H9 (cell line): Measurements from ENCODE around the gene RRBP1. TPM values are rescaled to one million over a fixed set of nuclear protein-coding genes. Genes with fewer than 3 reads are reported as not detected.

Experiments used
- DNase-seq: peaks from one replicate; pipeline ENCODE4 v3.0.0-alpha.2; 2017
- H2AFZ ChIP-seq: one replicate; pipeline ENCODE4 v1.6.1; 2013; ENCODE audit warnings: mild to moderate bottlenecking, low read length, control low read depth, moderate library complexity
- H2AK5ac ChIP-seq: 2 replicates; pipeline ENCODE4 v1.6.1; 2013; ENCODE audit warnings: low read length, control low read depth, mixed read lengths; ENCODE audit not compliant: insufficient read length
- H2BK120ac ChIP-seq: one replicate; pipeline ENCODE4 v1.6.1; 2013; ENCODE audit warnings: low read depth, mild to moderate bottlenecking, low read length, control low read depth, inconsistent platforms; ENCODE audit not compliant: poor library complexity, severe bottlenecking
- H2BK12ac ChIP-seq: 2 replicates; pipeline ENCODE4 v1.6.1; 2013; ENCODE audit warnings: low read length, control low read depth, mixed read lengths, low read depth; ENCODE audit not compliant: insufficient read length
- H2BK15ac ChIP-seq: 2 replicates; pipeline ENCODE4 v1.6.1; 2013; ENCODE audit warnings: low read depth, low read length, control low read depth
- H2BK20ac ChIP-seq: one replicate; pipeline ENCODE4 v1.6.1; 2013; ENCODE audit warnings: low read depth, mild to moderate bottlenecking, low read length, control low read depth, inconsistent platforms; ENCODE audit not compliant: poor library complexity, severe bottlenecking
- H2BK5ac ChIP-seq: 2 replicates; pipeline ENCODE4 v1.6.1; 2013; ENCODE audit warnings: low read length, control low read depth, mixed read lengths; ENCODE audit not compliant: insufficient read length
- H3K14ac ChIP-seq: 2 replicates; pipeline ENCODE4 v1.6.1; 2013; ENCODE audit warnings: low read length, control low read depth; ENCODE audit not compliant: insufficient read depth
- H3K18ac ChIP-seq: 2 replicates; pipeline ENCODE4 v1.6.1; 2013; ENCODE audit warnings: low read depth, mild to moderate bottlenecking, mixed read lengths, low read length, control low read depth; ENCODE audit not compliant: insufficient read length
- H3K23ac ChIP-seq: 2 replicates; pipeline ENCODE4 v1.6.1; 2013; ENCODE audit warnings: low read length, control low read depth, mixed read lengths, low read depth; ENCODE audit not compliant: insufficient read length
- H3K23me2 ChIP-seq: 2 replicates; pipeline ENCODE4 v1.6.1; 2013; ENCODE audit warnings: low read depth, mild to moderate bottlenecking, mixed read lengths, low read length, control low read depth; ENCODE audit not compliant: insufficient read length, poor library complexity, severe bottlenecking
- H3K27ac ChIP-seq: 2 replicates; pipeline ENCODE4 v1.5.1; 2013; ENCODE audit warnings: low read length, control low read depth, mixed read lengths, low read depth; ENCODE audit not compliant: insufficient read length
- H3K27me3 ChIP-seq: 2 replicates; pipeline ENCODE4 v1.6.1; 2013; ENCODE audit warnings: low read length, control low read depth, inconsistent platforms; ENCODE audit not compliant: insufficient read depth
- H3K4ac ChIP-seq: 2 replicates; pipeline ENCODE4 v1.6.1; 2013; ENCODE audit warnings: low read depth, mild to moderate bottlenecking, control low read depth, inconsistent platforms, low read length, moderate library complexity
- H3K4me1 ChIP-seq: 2 replicates; pipeline ENCODE4 v1.6.1; 2013; ENCODE audit warnings: low read length, control low read depth, inconsistent platforms; ENCODE audit not compliant: insufficient read depth
- H3K4me2 ChIP-seq: 2 replicates; pipeline ENCODE4 v1.6.1; 2013; ENCODE audit warnings: low read length, control low read depth, mixed read lengths; ENCODE audit not compliant: insufficient read length, insufficient read depth
- H3K56ac ChIP-seq: 2 replicates; pipeline ENCODE4 v1.6.1; 2013; ENCODE audit warnings: low read depth, mild to moderate bottlenecking, mixed read lengths, low read length, control low read depth; ENCODE audit not compliant: insufficient read length
- H3K79me1 ChIP-seq: 2 replicates; pipeline ENCODE4 v1.6.1; 2013; ENCODE audit warnings: low read depth, mild to moderate bottlenecking, moderate library complexity, low read length, control low read depth, inconsistent platforms; ENCODE audit not compliant: insufficient read depth, poor library complexity, severe bottlenecking
- H3K79me2 ChIP-seq: 2 replicates; pipeline ENCODE4 v1.6.1; 2013; ENCODE audit warnings: low read length, control low read depth, inconsistent platforms; ENCODE audit not compliant: insufficient read depth
- H3K9ac ChIP-seq: 2 replicates; pipeline ENCODE4 v1.6.1; 2013; ENCODE audit warnings: low read length, control low read depth, mixed read lengths; ENCODE audit not compliant: insufficient read length; ENCODE audit errors: extremely low read depth
- H3K9me3 ChIP-seq: one replicate; pipeline ENCODE4 v1.6.1; 2013; ENCODE audit warnings: low read depth, low read length, inconsistent platforms; ENCODE audit not compliant: control insufficient read depth
- H3T11ph ChIP-seq: one replicate; pipeline ENCODE4 v1.6.1; 2013; ENCODE audit warnings: mild to moderate bottlenecking, low read length, control low read depth, inconsistent platforms
- H4K20me1 ChIP-seq: one replicate; pipeline ENCODE4 v1.6.1; 2013; ENCODE audit not compliant: control insufficient read depth, insufficient read length, insufficient read depth
- H4K5ac ChIP-seq: 2 replicates; pipeline ENCODE4 v1.6.1; 2013; ENCODE audit warnings: low read depth, mild to moderate bottlenecking, mixed read lengths, low read length, control low read depth; ENCODE audit not compliant: insufficient read length
- H4K8ac ChIP-seq: replicated peaks from 2 replicates; pipeline ENCODE4 v1.6.1; 2013; ENCODE audit warnings: low read length, control low read depth, mixed read lengths, low read depth; ENCODE audit not compliant: insufficient read length
- H4K91ac ChIP-seq: 2 replicates; pipeline ENCODE4 v1.6.1; 2013; ENCODE audit warnings: low read depth, mild to moderate bottlenecking, moderate library complexity, mixed read lengths, low read length, control low read depth; ENCODE audit not compliant: insufficient read length
- H3K27ac Mint-ChIP-seq, 3 experiments: 2 replicates in 2 of 3; 3 replicates in 1 of 3; pipeline ENCODE4 v1.8.0; 2020 to 2021; ENCODE audit warnings: mixed read lengths in 3 of 3, mild to moderate bottlenecking in 1 of 3, moderate library complexity in 1 of 3
- H3K27me3 Mint-ChIP-seq: 2 replicates; pipeline ENCODE4 v1.8.0; 2021; ENCODE audit warnings: low read depth, mild to moderate bottlenecking, moderate library complexity, mixed read lengths
- H3K36me3 Mint-ChIP-seq, 3 experiments: 2 replicates in 2 of 3; 3 replicates in 1 of 3; pipeline ENCODE4 v1.8.0; 2020 to 2021; ENCODE audit warnings: low read depth in 3 of 3, mixed read lengths in 3 of 3; ENCODE audit not compliant: insufficient read depth in 1 of 3
- H3K4me1 Mint-ChIP-seq, 2 experiments: 2 replicates each; pipeline ENCODE4 v1.8.0; 2020; ENCODE audit warnings: mixed read lengths in 2 of 2
- H3K4me3 Mint-ChIP-seq, 2 experiments: 2 replicates in 1 of 2; 3 replicates in 1 of 2; pipeline ENCODE4 v1.8.0; 2020 to 2021; ENCODE audit warnings: mild to moderate bottlenecking in 2 of 2, mixed read lengths in 2 of 2, moderate library complexity in 1 of 2
- H3K9me3 Mint-ChIP-seq, 2 experiments: 2 replicates in 1 of 2; 3 replicates in 1 of 2; pipeline ENCODE4 v1.8.0; 2020; ENCODE audit warnings: mild to moderate bottlenecking in 2 of 2, mixed read lengths in 2 of 2, moderate library complexity in 1 of 2
- WGBS: extraction: QIAGEN DNeasy Blood & Tissue Kit; methylation state at CpG from one replicate; pipeline ENCODE4 v1.1.7; 2013; ENCODE audit warnings: missing lambda C conversion rate, low lambda C conversion rate, mixed read lengths; ENCODE audit not compliant: insufficient read length; ENCODE audit errors: extremely low coverage; 5-methylcytosine and 5-hydroxymethylcytosine counted together
- total RNA-seq: library from RNA; stranded (reverse); gene quantifications from 2 replicates; pipeline ENCODE4 v1.2.1, GENCODE V29; 2021
- TF ChIP-seq, protein P1 (sequence below): fragments of 200-600 bp; sonication (generic); conservative IDR thresholded peaks from 3 replicates; pipeline ENCODE4 v1.8.0; 2021; ENCODE audit warnings: antibody characterized with exemption, mild to moderate bottlenecking

Gene RRBP1
- total RNA-seq, 1 experiment from 2014 or later: 97.8 TPM

- H3K36me3 Mint-ChIP-seq: peaks cover 0 to 6% (median 4%) of the 10 kb centered on the region in 3 experiments; a peak in 5 of 7 replicates
- Histone ChIP-seq H2BK5ac (no peak overlapping the region), H4K91ac (no peak overlapping the region), H3K9me3 (no peaks in the 10 kb centered on the region), H2BK20ac (no peak overlapping the region), H3K27ac (no peak overlapping the region), H3K27me3 (no peaks in the 10 kb centered on the region), H3K18ac (no peak overlapping the region), H4K20me1 (no peaks in the 10 kb centered on the region), H3K79me1 (peaks cover 4% of the 10 kb centered on the region), H3T11ph (no peak overlapping the region), H4K5ac (no peak overlapping the region), H3K56ac (no peak overlapping the region), H2BK120ac (no peak overlapping the region), H3K9ac (no peak overlapping the region), H3K4me1 (no peaks in the 10 kb centered on the region), H3K4ac (no peak overlapping the region), H3K79me2 (peaks cover 10% of the 10 kb centered on the region; the same call in 1 of the 2 replicates), H2AK5ac (no peak overlapping the region), H4K8ac (no peak overlapping the region), H2AFZ (no peak overlapping the region), H3K23me2 (no peaks in the 10 kb centered on the region), H2BK15ac (no peak overlapping the region), H3K14ac (no peak overlapping the region), H2BK12ac (no peak overlapping the region), H3K4me2 (no peak overlapping the region), H3K23ac (no peak overlapping the region)
- no CpG with 5 or more reads among the region's 1 CpG for WGBS
- TF ChIP-seq, protein P1, sequence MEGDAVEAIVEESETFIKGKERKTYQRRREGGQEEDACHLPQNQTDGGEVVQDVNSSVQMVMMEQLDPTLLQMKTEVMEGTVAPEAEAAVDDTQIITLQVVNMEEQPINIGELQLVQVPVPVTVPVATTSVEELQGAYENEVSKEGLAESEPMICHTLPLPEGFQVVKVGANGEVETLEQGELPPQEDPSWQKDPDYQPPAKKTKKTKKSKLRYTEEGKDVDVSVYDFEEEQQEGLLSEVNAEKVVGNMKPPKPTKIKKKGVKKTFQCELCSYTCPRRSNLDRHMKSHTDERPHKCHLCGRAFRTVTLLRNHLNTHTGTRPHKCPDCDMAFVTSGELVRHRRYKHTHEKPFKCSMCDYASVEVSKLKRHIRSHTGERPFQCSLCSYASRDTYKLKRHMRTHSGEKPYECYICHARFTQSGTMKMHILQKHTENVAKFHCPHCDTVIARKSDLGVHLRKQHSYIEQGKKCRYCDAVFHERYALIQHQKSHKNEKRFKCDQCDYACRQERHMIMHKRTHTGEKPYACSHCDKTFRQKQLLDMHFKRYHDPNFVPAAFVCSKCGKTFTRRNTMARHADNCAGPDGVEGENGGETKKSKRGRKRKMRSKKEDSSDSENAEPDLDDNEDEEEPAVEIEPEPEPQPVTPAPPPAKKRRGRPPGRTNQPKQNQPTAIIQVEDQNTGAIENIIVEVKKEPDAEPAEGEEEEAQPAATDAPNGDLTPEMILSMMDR: no peak
- no peaks in the 10 kb centered on the region for H3K27me3 Mint-ChIP-seq
- no peak overlapping the region for H3K27ac Mint-ChIP-seq
- DNase-seq: no peak
- H3K4me3 Mint-ChIP-seq: no peak overlapping the region
- peaks cover 21 to 23% of the 10 kb centered on the region in 2 experiments for H3K4me1 Mint-ChIP-seq
- no peaks in the 10 kb centered on the region for H3K9me3 Mint-ChIP-seq
Measured at GRCh38 chr20:17587148-17587547, 94.9 kb downstream of the RRBP1 start.
